ENCODE results near the gene WDR33. TPM values are rescaled to one million over a fixed set of nuclear protein-coding genes. Genes with fewer than 3 reads are reported as not detected.
"Not testable (repeated sequence)": the region's sequence is repeated elsewhere in the genome, so short reads cannot be mapped to it uniquely, and the experiment has no call there.

WDR33 gene
- polyA plus RNA-seq, 4 donors, result 11.0 to 41.6 (median 13.8) TPM

- DNase-seq; H3K9me3 ChIP-seq (ENCODE audit: control insufficient read depth in 2 of 2, insufficient read depth in 1 of 2, low read depth in 1 of 2, low read length in 1 of 2); H3K27ac ChIP-seq (ENCODE audit: low read depth in 1 of 3, low read length in 2 of 3); H3K4me3 ChIP-seq (ENCODE audit: low read depth in 1 of 3, low read length in 3 of 3); H3K27me3 ChIP-seq (ENCODE audit: control insufficient read depth in 3 of 3, insufficient read depth in 3 of 3, low read length in 3 of 3); FAIRE-seq; H3K4me1 ChIP-seq (ENCODE audit: control insufficient read depth in 3 of 3, insufficient read depth in 2 of 3, low read depth in 1 of 3, low read length in 2 of 3): not testable (repeated sequence)
- H3K36me3 ChIP-seq (ENCODE audit: control insufficient read depth in 3 of 3, insufficient read depth in 2 of 3, low read depth in 1 of 3, low read length in 3 of 3), result peaks cover 6 to 22% (median 10%) of the 10 kb centered on the region in 3 donors
- WGBS, 3 donors, result 82 to 89% (median 87%) methylated on average over 5 of the region's 5 CpGs
Observed at GRCh38 chr2:127749537-127749936, 61.4 kb downstream of the WDR33 start.

GRCh38 chr2:127747621-127748020 lies 63.4 kb downstream of the WDR33 start:
- Histone ChIP-seq H3K4me3 (ENCODE audit: low read depth in 1 of 3, low read length in 3 of 3) (no peak overlapping the region), H3K27me3 (ENCODE audit: control insufficient read depth in 3 of 3, insufficient read depth in 3 of 3, low read length in 3 of 3) (no peaks in the 10 kb centered on the region), H3K27ac (ENCODE audit: low read depth in 1 of 3, low read length in 2 of 3) (no peak overlapping the region), H3K4me1 (ENCODE audit: control insufficient read depth in 3 of 3, insufficient read depth in 2 of 3, low read depth in 1 of 3, low read length in 2 of 3) (no peaks in the 10 kb centered on the region), H3K36me3 (ENCODE audit: control insufficient read depth in 3 of 3, insufficient read depth in 2 of 3, low read depth in 1 of 3, low read length in 3 of 3) (peaks cover 6 to 21% (median 10%) of the 10 kb centered on the region in 3 donors), H3K9me3 (ENCODE audit: control insufficient read depth in 2 of 2, insufficient read depth in 1 of 2, low read depth in 1 of 2, low read length in 1 of 2) (no peaks in the 10 kb centered on the region)
- 96 to 97% (median 96%) methylated on average over 5 of the region's 5 CpGs for WGBS, 3 donors
- FAIRE-seq (no peak), DNase-seq (no peak)

GRCh38 chr2:127743477-127744026 lies 67.4 kb downstream of the WDR33 start:
- H3K27ac ChIP-seq (ENCODE audit: low read depth in 1 of 3, low read length in 2 of 3), result no peak overlapping the region
- WGBS, 3 donors, result 76 to 83% (median 79%) methylated on average over 3 of the region's 3 CpGs
- DNase-seq (no peak), FAIRE-seq (no peak)
- H3K4me1 ChIP-seq (ENCODE audit: control insufficient read depth in 3 of 3, insufficient read depth in 2 of 3, low read depth in 1 of 3, low read length in 2 of 3), result peaks cover 0 to 9% (median 0%) of the 10 kb centered on the region in 3 donors
- H3K4me3 ChIP-seq (ENCODE audit: low read depth in 1 of 3, low read length in 3 of 3), result no peak overlapping the region
- no peaks in the 10 kb centered on the region for H3K9me3 ChIP-seq (ENCODE audit: control insufficient read depth in 2 of 2, insufficient read depth in 1 of 2, low read depth in 1 of 2, low read length in 1 of 2)
- no peaks in the 10 kb centered on the region for H3K27me3 ChIP-seq (ENCODE audit: control insufficient read depth in 3 of 3, insufficient read depth in 3 of 3, low read length in 3 of 3)
- peaks cover 4 to 10% (median 10%) of the 10 kb centered on the region in 3 donors for H3K36me3 ChIP-seq (ENCODE audit: control insufficient read depth in 3 of 3, insufficient read depth in 2 of 3, low read depth in 1 of 3, low read length in 3 of 3)

GRCh38 chr2:127740665-127741288 lies 70.2 kb downstream of the WDR33 start:
- Histone ChIP-seq H3K27me3 (ENCODE audit: control insufficient read depth in 3 of 3, insufficient read depth in 3 of 3, low read length in 3 of 3) (no peaks in the 10 kb centered on the region), H3K9me3 (ENCODE audit: control insufficient read depth in 2 of 2, insufficient read depth in 1 of 2, low read depth in 1 of 2, low read length in 1 of 2) (no peaks in the 10 kb centered on the region), H3K36me3 (ENCODE audit: control insufficient read depth in 3 of 3, insufficient read depth in 2 of 3, low read depth in 1 of 3, low read length in 3 of 3) (peaks cover 4 to 8% (median 8%) of the 10 kb centered on the region in 3 donors), H3K4me1 (ENCODE audit: control insufficient read depth in 3 of 3, insufficient read depth in 2 of 3, low read depth in 1 of 3, low read length in 2 of 3) (peaks cover 0 to 27% (median 0%) of the 10 kb centered on the region in 3 donors), H3K4me3 (ENCODE audit: low read depth in 1 of 3, low read length in 3 of 3) (no peak overlapping the region), H3K27ac (ENCODE audit: low read depth in 1 of 3, low read length in 2 of 3) (peak overlapping the region in 1 of 3 donors; percentile 60)
- DNase-seq (peak; percentile 43 to 59), FAIRE-seq (no peak)
- 90 to 93% (median 91%) methylated on average over 3 of the region's 3 CpGs for WGBS, 3 donors

GRCh38 chr2:127739800-127740199 lies 71.2 kb downstream of the WDR33 start:
- peaks cover 3 to 7% (median 6%) of the 10 kb centered on the region in 3 donors for H3K36me3 ChIP-seq (ENCODE audit: control insufficient read depth in 3 of 3, insufficient read depth in 2 of 3, low read depth in 1 of 3, low read length in 3 of 3)
- peak overlapping the region in 1 of 3 donors; percentile 6 for H3K27ac ChIP-seq (ENCODE audit: low read depth in 1 of 3, low read length in 2 of 3)
- no peak for DNase-seq
- H3K4me1 ChIP-seq (ENCODE audit: control insufficient read depth in 3 of 3, insufficient read depth in 2 of 3, low read depth in 1 of 3, low read length in 2 of 3), result peaks cover 3 to 30% (median 3%) of the 10 kb centered on the region in 3 donors
- 81 to 86% (median 81%) methylated on average over 1 of the region's 1 CpG for WGBS, 3 donors
- H3K27me3 ChIP-seq (ENCODE audit: control insufficient read depth in 3 of 3, insufficient read depth in 3 of 3, low read length in 3 of 3), result no peaks in the 10 kb centered on the region
- no peaks in the 10 kb centered on the region for H3K9me3 ChIP-seq (ENCODE audit: control insufficient read depth in 2 of 2, insufficient read depth in 1 of 2, low read depth in 1 of 2, low read length in 1 of 2)
- FAIRE-seq, result no peak
- no peak overlapping the region for H3K4me3 ChIP-seq (ENCODE audit: low read depth in 1 of 3, low read length in 3 of 3)

- no peak for FAIRE-seq
- H3K27ac ChIP-seq (ENCODE audit: low read depth in 1 of 3, low read length in 2 of 3), result peak overlapping the region in 1 of 3 donors; percentile 48
Observed at GRCh38 chr2:127737892-127738291, 73.1 kb downstream of the WDR33 start.

GRCh38 chr2:127735537-127736399 lies 75.2 kb downstream of the WDR33 start:
- 82 to 91% (median 91%) methylated on average over 3 of the region's 3 CpGs for WGBS, 3 donors
- H3K4me1 ChIP-seq (ENCODE audit: control insufficient read depth in 3 of 3, insufficient read depth in 2 of 3, low read depth in 1 of 3, low read length in 2 of 3), result peaks cover 3 to 41% (median 6%) of the 10 kb centered on the region in 3 donors
- FAIRE-seq, result no peak
- H3K27ac ChIP-seq (ENCODE audit: low read depth in 1 of 3, low read length in 2 of 3), result peak overlapping the region in 1 of 3 donors; percentile 75
- peaks cover 0 to 6% (median 3%) of the 10 kb centered on the region in 3 donors for H3K36me3 ChIP-seq (ENCODE audit: control insufficient read depth in 3 of 3, insufficient read depth in 2 of 3, low read depth in 1 of 3, low read length in 3 of 3)
- H3K27me3 ChIP-seq (ENCODE audit: control insufficient read depth in 3 of 3, insufficient read depth in 3 of 3, low read length in 3 of 3), result no peaks in the 10 kb centered on the region
- no peak overlapping the region for H3K4me3 ChIP-seq (ENCODE audit: low read depth in 1 of 3, low read length in 3 of 3)
- DNase-seq, result peak; percentile 31 to 76
- H3K9me3 ChIP-seq (ENCODE audit: control insufficient read depth in 2 of 2, insufficient read depth in 1 of 2, low read depth in 1 of 2, low read length in 1 of 2), result no peaks in the 10 kb centered on the region

More at GRCh38 chr2:127737892-127738291, 73.1 kb downstream of the WDR33 start:
- WGBS, 3 donors, result 3 to 40% (median 18%) methylated on average over 1 of the region's 1 CpG
- H3K4me3 ChIP-seq (ENCODE audit: low read depth in 1 of 3, low read length in 3 of 3), result no peak overlapping the region
- H3K9me3 ChIP-seq (ENCODE audit: control insufficient read depth in 2 of 2, insufficient read depth in 1 of 2, low read depth in 1 of 2, low read length in 1 of 2), result no peaks in the 10 kb centered on the region
- peaks cover 3 to 43% (median 6%) of the 10 kb centered on the region in 3 donors for H3K4me1 ChIP-seq (ENCODE audit: control insufficient read depth in 3 of 3, insufficient read depth in 2 of 3, low read depth in 1 of 3, low read length in 2 of 3)
- no peaks in the 10 kb centered on the region for H3K27me3 ChIP-seq (ENCODE audit: control insufficient read depth in 3 of 3, insufficient read depth in 3 of 3, low read length in 3 of 3)
- DNase-seq, result peak; percentile 45 to 63
- peaks cover 0 to 6% (median 3%) of the 10 kb centered on the region in 3 donors for H3K36me3 ChIP-seq (ENCODE audit: control insufficient read depth in 3 of 3, insufficient read depth in 2 of 3, low read depth in 1 of 3, low read length in 3 of 3)

- peaks cover 0 to 2% (median 1%) of the 10 kb centered on the region in 3 donors for H3K36me3 ChIP-seq (ENCODE audit: control insufficient read depth in 3 of 3, insufficient read depth in 2 of 3, low read depth in 1 of 3, low read length in 3 of 3)
- FAIRE-seq, result no peak
- WGBS, 3 donors, result 61 to 72% (median 70%) methylated on average over 2 of the region's 2 CpGs
Observed at GRCh38 chr2:127735044-127735443, 75.9 kb downstream of the WDR33 start.

More at GRCh38 chr2:127735044-127735443, 75.9 kb downstream of the WDR33 start:
- Histone ChIP-seq H3K9me3 (ENCODE audit: control insufficient read depth in 2 of 2, insufficient read depth in 1 of 2, low read depth in 1 of 2, low read length in 1 of 2) (no peaks in the 10 kb centered on the region), H3K27ac (ENCODE audit: low read depth in 1 of 3, low read length in 2 of 3) (peak overlapping the region in 1 of 3 donors; percentile 75), H3K4me1 (ENCODE audit: control insufficient read depth in 3 of 3, insufficient read depth in 2 of 3, low read depth in 1 of 3, low read length in 2 of 3) (peaks cover 3 to 38% (median 6%) of the 10 kb centered on the region in 3 donors), H3K4me3 (ENCODE audit: low read depth in 1 of 3, low read length in 3 of 3) (no peak overlapping the region), H3K27me3 (ENCODE audit: control insufficient read depth in 3 of 3, insufficient read depth in 3 of 3, low read length in 3 of 3) (no peaks in the 10 kb centered on the region)
- peak in 1 of 2 donors; percentile 64 for DNase-seq

Data from small intestine (tissue), 7 donors.